Activated T-helper 9 cell treated with anti-CD3 and anti-CD28 coated beads, Interleukin-2, amount 50 U/mL, for 16 hours (primary cell): Measurements from ENCODE around the gene TRIM28.
A peak's percentile ranks its signal among the peaks of the same experiment; 100 is the strongest.

Experiments used
- DNase-seq: peaks from one replicate; pipeline ENCODE4 v3.0.0-alpha.2; 2020; ENCODE audit warnings: low read depth

TRIM28 gene

GRCh38 chr19:58549664-58550361 is 5.9 kb downstream of the TRIM28 start:
- DNase-seq: no peak

- no peak for DNase-seq
Observed at GRCh38 chr19:58550362-58551122, 6.7 kb downstream of the TRIM28 start.

GRCh38 chr19:58551123-58551497 is 7.2 kb downstream of the TRIM28 start:
- DNase-seq: no peak

- DNase-seq: no peak
Observed at GRCh38 chr19:58551577-58552471, 8.0 kb downstream of the TRIM28 start.

DNA sequence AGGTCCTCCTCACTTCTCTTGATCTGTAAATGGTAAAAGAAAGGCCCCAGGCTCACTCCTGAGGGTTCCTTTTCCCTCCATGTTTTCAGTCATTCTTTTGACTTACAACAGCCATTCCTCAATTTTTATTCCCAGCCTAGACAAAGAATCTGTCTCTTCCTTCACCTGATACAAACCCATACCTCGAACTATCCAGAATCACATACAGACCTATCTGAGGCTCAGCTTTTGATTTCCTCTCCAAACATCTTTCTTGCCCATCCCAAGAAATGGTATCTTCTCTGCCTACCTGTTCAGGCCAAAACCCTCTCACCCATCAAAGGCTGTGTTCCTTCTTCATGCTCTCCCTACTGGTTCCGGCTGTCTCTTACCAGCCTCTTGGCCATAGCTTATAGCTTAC is 8.8 kb downstream of the TRIM28 start:
- no peak for DNase-seq

- DNase-seq: no peak
Observed at GRCh38 chr19:58553799-58554493, 10.1 kb downstream of the TRIM28 start.

- DNase-seq: peak; percentile 97
Observed at GRCh38 chr19:58554494-58555368, 10.9 kb downstream of the TRIM28 start, which contains the start of gene CHMP2A. CHMP2A (minus strand) TSS chr19:58555105; CDS start chr19:58554212, 893 bp downstream.

DNA sequence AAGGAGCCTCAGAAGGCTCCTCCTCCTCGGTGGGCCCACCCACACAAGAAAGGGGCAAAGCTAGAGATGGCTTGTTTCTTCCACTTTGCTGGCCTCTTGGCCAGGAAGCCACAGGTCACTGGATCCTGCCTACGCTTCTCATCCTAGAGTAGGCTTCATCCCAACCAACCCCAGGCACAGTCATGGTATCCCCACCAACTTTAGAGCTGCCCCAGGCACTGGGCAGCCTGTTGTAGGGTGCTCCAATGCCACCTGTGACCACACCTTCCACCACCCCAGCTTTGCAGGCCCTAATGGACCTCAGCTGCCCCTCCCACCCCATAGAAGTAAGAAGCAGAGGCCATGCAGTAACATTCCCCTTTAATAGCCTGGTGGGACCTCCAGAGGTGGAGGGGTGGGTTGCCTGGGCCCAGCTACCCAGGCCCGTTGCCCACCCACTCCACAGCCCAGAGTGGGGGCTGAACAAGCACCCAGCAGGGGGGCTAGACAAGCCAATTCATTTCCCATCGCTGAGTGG is 11.6 kb downstream of the TRIM28 start:
- no peak for DNase-seq

- DNase-seq: no peak
Observed at GRCh38 chr19:58555920-58556621, 12.2 kb downstream of the TRIM28 start.

DNA sequence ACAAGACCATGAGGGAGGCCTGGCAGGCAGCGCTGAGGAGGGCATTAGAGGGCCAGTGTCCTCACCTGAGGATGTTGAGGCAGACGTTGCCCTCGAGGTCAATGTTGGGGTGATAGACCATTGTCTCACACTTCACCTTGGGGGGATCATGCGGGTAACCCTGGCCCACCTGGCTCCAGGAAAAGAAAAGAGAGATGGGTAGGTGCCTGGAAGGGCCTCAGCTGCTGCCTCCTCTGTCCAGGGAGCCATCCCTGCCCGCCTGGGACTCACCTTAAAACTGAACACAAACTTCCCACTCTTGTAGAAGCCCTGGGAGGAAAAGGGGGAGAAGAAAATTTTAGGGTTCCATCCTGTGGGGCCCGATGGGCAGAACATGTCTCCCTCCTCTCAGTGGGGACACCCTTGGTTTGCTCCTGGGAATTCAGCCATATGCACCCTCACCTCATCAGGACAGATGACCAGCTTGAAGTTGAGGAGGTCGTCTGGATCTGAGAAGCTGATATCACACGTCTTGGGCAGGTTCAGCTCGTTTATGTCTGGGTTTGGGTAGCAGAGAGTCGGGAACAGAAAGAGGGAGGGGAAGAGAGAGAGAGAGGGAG is 12.9 kb downstream of the TRIM28 start:
- DNase-seq: no peak

DNA sequence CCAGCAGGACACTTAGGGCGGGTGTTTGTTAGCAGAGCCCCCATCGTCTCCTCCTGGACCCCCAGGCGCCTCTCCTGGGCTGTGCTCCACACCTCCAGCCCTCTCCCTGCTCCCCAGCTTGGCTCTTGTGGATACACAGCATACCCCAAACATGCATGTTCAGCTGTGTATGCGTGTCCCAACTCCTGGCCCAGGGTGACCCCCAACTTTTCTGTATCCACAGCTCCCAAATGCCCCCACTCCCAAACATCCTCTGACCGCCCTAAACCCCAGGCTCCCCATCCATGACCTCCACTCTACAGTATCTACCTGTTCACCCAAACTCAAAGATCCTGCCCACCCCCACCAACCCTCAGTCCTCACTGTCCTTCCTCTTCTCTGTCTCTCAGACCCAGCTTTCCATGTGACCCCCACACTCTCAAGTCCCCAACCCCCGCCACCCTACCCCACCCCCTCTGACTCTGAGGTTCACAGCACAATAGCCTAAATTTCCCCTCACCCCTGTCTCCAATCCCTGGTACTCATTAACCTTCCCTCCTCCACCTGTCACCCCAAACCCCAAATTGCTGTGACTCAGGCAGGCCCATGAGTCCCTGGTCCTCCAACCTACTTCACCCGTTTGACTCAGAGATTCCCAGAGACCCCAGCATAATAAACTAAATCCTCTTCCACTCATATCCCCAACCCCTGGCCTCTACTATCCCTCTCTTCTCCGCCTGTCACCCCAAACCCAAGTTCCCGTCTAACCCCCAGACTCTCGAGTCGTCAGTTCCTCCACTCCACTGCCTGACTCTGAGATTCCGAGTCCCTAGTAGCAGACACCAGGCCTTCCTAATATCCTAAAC is 13.6 kb downstream of the TRIM28 start:
- DNase-seq: no peak

DNA sequence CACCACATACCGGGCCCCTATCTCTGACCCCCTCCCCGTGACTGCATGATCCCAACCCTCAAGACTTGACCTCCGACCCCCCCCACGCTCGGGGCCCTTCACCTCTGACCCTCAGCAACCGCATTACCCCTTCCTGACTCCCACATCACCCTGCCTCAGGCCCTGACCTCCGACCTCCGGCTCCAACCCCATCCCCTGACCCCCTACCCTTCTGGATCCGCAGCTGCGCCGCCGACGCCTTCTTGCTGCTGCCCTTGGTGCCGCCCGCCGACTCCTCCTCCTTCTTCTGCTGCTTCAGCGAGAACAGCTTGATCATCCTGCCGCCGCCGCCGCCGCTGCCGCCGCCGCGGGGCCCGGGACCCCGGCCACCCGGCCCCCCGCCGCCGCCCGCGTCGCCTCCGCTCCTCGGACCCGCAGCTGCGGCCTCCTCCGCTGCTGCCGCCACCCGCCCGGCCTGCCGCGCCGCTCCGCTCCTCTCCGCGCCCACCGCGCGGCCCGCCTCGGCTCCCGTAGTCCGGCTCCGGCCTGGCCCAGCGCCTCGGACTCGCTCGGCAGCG is 14.3 kb downstream of the TRIM28 start, which contains the start of gene UBE2M:
Gene UBE2M, minus strand, starts transcription at position 546 of the 557 bp plus-strand sequence. Its CDS starts 230 bp downstream, at position 316.
- peak; percentile 51 for DNase-seq

- DNase-seq: peak; percentile 99
Observed at GRCh38 chr19:58558623-58559274, 14.9 kb downstream of the TRIM28 start.

- peak; percentile 49 for DNase-seq
Observed at GRCh38 chr19:58559275-58560006, 15.6 kb downstream of the TRIM28 start.

DNA sequence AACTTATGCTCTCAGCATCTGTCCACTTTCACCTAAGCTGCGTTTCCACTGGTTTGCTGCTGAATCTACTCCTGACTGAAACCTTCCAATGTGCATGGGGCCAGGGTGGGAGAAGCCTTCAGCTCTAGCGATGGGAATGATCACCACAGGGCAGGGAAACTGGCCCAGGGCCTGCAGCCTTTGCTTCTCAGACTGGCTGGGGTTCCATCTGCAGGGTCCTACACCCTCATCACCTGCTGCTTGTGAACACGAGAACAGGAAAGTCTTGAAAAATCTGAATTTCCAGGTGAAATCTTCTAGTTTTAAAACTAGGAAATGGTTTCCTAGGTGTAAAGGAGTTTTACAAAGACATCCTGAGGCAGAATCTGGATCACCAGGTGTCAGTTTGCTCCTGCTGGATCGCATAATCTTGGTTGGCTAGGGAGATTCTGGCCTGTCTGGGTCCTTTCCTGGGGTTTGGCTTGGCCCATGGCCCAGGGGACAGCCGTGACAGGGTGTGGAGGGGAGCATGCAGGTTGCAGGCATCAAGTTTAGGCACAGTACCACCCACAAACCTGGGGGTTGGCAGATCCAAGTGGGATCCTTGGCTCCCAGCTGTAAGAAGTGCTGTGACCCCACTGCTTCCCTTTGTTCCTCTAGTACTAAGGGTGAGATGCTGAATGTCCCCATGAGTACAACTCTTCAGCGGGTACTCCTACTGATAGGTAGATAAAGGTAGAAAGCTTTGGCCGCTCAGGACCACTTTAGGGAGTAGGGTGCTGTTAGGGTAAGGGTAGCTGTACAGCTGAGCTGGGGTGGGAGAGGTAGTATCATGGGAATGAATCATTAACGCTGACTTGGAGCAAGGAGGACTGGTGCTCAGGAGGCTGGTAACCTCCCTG is 16.4 kb downstream of the TRIM28 start:
- no peak for DNase-seq

- DNase-seq: no peak
Observed at GRCh38 chr19:58560921-58561320, 17.1 kb downstream of the TRIM28 start.
